Stimulated activated CD8-positive, alpha-beta memory T cell treated with anti-CD3 and anti-CD28 coated beads, Interleukin-12 subunit alpha, Interleukin-12 subunit beta, amount 100 ng/mL, for 24 hours (primary cell): Measurements from ENCODE around the gene RHOU.

Experiments
- DNase-seq: peaks from one replicate; pipeline ENCODE4 v3.0.0-alpha.2; 2020; ENCODE audit errors: extremely low read depth

RHOU gene

GRCh38 chr1:228785366-228786330, 50.4 kb downstream of the RHOU start:
- DNase-seq, result no peak

DNA sequence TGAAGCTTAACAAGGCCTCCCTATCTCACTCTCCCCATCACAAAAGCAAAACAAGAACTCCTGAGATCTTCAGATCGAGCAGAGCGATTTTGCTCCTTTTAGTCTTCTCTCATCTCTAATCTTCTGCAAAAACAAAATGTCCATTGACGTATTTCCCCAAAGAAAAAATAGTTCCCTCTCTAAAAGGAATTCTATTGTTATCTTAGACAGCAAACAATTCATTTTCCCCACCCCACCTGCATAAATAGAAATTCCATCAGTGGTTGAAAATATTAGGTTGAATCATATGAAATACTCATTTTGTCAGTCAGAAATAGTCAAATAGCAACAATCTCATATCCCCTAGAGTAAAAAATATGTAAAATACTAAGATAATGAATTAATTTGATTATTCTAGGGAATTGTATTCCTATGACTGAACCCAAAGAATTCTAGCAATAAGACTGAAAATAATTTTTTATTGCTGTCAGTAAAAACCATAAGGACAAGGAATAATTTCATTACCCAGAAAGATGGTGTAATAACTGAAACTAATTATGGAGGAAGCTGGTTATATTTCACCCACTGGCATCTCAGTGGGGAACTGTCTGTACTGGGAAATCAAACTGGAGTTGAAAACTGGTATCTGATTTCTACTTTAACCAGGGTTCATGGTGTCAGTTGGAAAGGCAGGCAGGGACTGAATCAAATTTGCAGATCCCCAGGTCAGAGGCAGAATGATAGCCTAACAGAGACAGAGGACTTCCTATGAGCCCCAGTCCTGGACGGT, 51.3 kb downstream of the RHOU start:
- no peak for DNase-seq

- no peak for DNase-seq
Observed at GRCh38 chr1:228791791-228792190, 56.5 kb downstream of the RHOU start.

DNA sequence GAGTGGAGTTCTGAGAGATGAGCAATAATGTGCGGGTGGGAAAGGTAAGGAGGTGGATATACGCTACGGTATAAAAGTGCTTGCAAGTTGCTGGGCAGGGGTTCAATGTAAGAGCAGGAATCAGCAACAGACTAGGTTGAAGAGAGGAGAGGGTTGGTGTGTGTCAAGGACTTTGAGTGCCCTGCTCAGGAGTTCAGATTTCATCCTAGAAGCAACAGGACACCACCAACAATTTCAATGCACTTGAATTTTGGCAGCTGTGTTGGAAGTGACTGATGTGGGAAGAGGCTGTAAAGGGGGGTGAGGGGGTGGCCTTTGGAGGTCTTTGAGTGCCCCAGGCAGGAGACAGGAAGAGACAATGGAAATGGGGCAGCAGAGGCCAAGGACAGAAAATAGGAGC, 57.3 kb downstream of the RHOU start:
- DNase-seq, result no peak

DNA sequence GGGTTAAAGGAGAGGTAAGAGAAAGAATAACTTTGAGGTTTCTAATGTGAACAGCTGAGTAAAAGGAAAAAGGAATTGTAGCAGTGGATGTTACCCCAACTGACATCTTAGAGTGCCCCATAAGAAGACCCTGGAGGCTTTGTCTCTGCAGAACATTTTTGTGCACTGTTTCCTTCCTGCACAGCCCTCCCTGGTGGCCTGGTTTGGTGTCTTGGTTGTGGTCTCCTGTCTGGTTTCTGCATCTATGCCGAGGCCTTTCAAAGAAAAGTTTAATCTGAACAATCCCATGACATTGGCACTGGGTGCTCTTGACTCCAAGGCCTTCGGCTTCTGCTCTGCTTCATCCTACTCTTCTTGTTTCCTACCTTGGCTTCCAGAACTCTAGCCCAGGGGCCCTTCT, 57.8 kb downstream of the RHOU start:
- DNase-seq, result no peak

- DNase-seq, result no peak
Observed at GRCh38 chr1:228794173-228794572, 58.9 kb downstream of the RHOU start.

DNA sequence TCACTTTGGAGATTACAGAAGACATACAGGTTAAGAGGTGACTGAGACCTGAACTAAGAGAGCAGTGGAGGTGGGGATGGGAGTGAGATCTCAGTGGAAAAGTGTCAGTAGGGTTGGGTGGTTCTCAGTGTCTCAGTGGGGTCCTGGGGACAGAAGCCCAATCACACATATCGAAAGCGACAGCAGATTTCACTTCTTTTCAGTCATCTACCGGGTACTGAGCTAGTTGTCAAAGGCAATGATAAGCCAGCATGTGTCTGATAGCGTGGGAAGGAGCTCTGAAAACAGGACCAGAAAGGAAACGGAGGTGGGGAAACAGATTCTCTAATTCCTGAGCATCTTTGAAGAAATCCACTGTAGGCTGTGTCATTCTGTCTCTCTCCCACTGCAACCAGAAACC, 59.5 kb downstream of the RHOU start:
- no peak for DNase-seq

DNA sequence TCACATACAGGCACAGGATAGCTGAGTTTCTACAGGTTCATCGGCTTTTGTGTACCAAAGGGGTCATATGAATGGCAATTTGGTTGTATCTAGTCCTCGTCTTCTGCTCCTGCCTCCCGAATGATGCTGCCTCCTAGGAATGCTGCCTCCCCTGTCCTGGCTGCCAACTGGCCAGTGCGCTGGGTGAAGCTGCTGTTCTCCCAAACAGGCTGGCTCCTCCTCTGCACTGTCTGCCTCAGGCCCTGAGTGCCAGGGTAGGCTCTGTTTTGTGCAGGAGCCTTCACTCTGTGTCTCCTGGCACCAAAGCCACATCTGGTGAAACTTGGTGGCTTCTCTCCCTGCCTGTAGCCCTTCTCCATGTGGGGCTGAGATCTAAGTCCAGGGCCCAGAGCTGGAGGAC, 60.3 kb downstream of the RHOU start:
- no peak for DNase-seq
